Bronchial epithelial cell (primary cell): Measurements from ENCODE around the gene SIVA1. TPM values are rescaled to one million over a fixed set of nuclear protein-coding genes. Genes with fewer than 3 reads are reported as not detected.
A peak's percentile ranks its signal among the peaks of the same experiment; 100 is the strongest.

Source experiments
- DNase-seq: peaks from one replicate; pipeline ENCODE4 v3.0.0-alpha.2; 2010; ENCODE audit warnings: low read depth
- FAIRE-seq: peaks from 2 replicates; lab custom pipeline; 2011; peaks lifted over from hg19 to GRCh38; lab: Jason Lieb, UNC
- H3K27me3 ChIP-seq: 2 replicates; pipeline ENCODE4 v1.5.1; 2011; ENCODE audit warnings: low read length; ENCODE audit not compliant: control insufficient read depth, insufficient read depth
- H3K36me3 ChIP-seq: 2 replicates; pipeline ENCODE4 v1.5.1; 2011; ENCODE audit warnings: low read length; ENCODE audit not compliant: control insufficient read depth, insufficient read depth
- H3K4me3 ChIP-seq: 2 replicates; pipeline ENCODE4 v1.5.1; 2011; ENCODE audit warnings: mild to moderate bottlenecking, low read depth, low read length, control low read depth
- CTCF ChIP-seq: IDR thresholded peaks from 2 replicates; pipeline ENCODE4 v1.5.1; 2011; ENCODE audit warnings: mild to moderate bottlenecking, moderate library complexity, low read length, control low read depth, inconsistent platforms; ENCODE audit not compliant: insufficient read depth, severe bottlenecking
- total RNA-seq: library from RNA; depleted of rRNA; stranded (reverse); fragments of >200 nt; gene quantifications from 2 replicates; pipeline ENCODE4 v1.2.1, GENCODE V29; 2014

Gene SIVA1
- total RNA-seq, 1 donor from 2014 or later = 85.0 TPM

- no peak for TF ChIP-seq CTCF
- Histone ChIP-seq H3K4me3 (no peak overlapping the region), H3K36me3 (peaks cover 3% of the 10 kb centered on the region), H3K27me3 (no peaks in the 10 kb centered on the region)
- DNase-seq (no peak), FAIRE-seq (no peak)
Measured at GRCh38 chr14:104802394-104803184, 49.6 kb downstream of the SIVA1 start.

GRCh38 chr14:104803280-104803911 lies 50.4 kb downstream of the SIVA1 start:
- no peak for TF ChIP-seq CTCF
- FAIRE-seq = no peak

GRCh38 chr14:104803912-104804410 lies 51.0 kb downstream of the SIVA1 start:
- Histone ChIP-seq H3K27me3 (no peaks in the 10 kb centered on the region), H3K4me3 (no peak overlapping the region), H3K36me3 (peaks cover 3% of the 10 kb centered on the region)
- TF ChIP-seq CTCF = no peak
- DNase-seq (no peak), FAIRE-seq (no peak)

More at GRCh38 chr14:104803280-104803911, 50.4 kb downstream of the SIVA1 start:
- DNase-seq = no peak
- peaks cover 3% of the 10 kb centered on the region for H3K36me3 ChIP-seq
- H3K27me3 ChIP-seq = no peaks in the 10 kb centered on the region
- H3K4me3 ChIP-seq = no peak overlapping the region

GRCh38 chr14:104804481-104805325 lies 51.8 kb downstream of the SIVA1 start:
- no peak for TF ChIP-seq CTCF
- FAIRE-seq = no peak
- H3K4me3 ChIP-seq = no peak overlapping the region

GRCh38 chr14:104805326-104805678 lies 52.4 kb downstream of the SIVA1 start:
- DNase-seq (peak; percentile 46), FAIRE-seq (peak; percentile 13)
- Histone ChIP-seq H3K36me3 (peaks cover 3% of the 10 kb centered on the region), H3K27me3 (no peaks in the 10 kb centered on the region), H3K4me3 (no peak overlapping the region)
- no peak for TF ChIP-seq CTCF

More at GRCh38 chr14:104804481-104805325, 51.8 kb downstream of the SIVA1 start:
- Histone ChIP-seq H3K36me3 (peaks cover 3% of the 10 kb centered on the region), H3K27me3 (no peaks in the 10 kb centered on the region)
- DNase-seq = no peak
